ENCODE data around the gene MRPS17.
A peak's percentile ranks its signal among the peaks of the same experiment; 100 is the strongest.
"Not testable (repeated sequence)": the region's sequence is repeated elsewhere in the genome, so short reads cannot be mapped to it uniquely, and the experiment has no call there.

Gene MRPS17

DNA sequence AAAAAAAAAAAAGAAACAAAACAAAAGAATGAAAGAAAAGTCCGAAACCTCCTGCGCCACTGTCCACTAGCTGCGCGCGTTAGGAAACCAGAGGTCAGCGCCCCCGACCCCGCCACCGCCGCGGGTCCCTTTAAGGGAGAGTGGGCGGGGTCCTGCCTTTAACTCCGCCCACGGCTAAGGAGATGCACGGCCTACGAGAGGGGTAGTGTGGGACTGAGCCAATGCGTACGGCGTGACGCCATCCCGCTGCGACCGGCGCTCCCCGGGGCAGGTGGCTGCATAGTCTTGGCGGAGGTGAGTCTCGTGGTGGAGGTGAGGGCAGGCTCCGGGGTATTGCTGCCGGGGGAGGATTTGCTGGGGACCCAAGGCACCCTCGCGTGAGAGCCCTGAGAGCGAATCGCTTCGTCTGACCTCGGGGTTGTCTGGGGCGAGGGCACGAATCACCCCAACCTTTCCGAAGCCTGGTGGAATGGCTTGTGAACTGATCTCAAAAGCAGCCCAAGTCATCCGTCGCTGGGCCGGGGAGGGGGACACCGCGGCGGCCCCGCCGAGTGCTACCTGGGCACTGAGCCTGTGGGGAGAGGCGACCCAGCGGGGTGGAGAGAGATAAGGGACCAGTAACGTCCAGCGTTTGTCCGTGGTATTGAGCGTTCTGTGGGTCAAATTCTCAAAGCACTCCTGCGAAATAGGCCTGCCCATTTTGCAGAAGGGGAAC lies at the start of gene MRPS17:
TSS of gene MRPS17 (plus strand) at position 241 of the 715 bp plus-strand sequence. CDS start 1,319 bp downstream, outside the sequence.
- DNase-seq (ENCODE audit: low read depth in 2 of 2) = peak; percentile 69 to 84

DNA sequence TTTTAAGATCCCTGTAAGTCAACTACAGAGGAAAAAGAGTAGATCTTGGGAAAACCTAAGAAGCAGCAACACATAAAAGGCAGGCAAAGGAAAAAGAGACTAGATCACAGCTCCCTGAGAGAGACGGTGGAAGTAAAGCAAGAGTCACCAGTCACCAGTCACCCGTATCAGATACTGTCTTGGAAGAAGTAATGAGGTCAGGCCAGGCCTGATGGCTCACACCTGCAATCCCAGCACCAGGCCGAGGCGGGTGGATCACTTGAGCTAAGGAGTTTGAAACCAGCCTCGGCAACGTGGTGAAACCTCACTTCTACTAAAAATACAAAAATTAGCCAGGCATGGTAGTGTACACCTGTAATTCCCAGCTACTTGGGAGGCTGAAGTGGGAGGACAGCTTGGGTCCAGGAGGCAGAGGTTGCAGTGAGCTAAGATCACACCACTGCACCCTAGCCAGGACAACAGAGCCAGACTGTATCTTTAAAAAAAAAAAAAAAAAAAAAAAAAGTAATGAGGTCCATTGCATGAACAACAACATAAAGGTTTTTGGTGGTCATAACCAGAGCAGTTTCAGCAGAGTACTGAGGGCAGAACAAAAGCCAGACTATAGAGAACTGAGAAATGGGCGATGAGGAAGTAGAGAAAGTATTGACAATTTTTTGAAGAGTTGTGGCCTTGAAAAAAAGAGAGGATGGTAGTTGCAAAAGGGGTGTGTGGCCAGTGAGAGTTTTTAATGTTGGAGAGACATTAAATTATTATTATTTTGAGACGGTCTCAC lies 47.5 kb upstream of the MRPS17 start:
- no peak for DNase-seq (ENCODE audit: low read depth in 2 of 2)

DNA sequence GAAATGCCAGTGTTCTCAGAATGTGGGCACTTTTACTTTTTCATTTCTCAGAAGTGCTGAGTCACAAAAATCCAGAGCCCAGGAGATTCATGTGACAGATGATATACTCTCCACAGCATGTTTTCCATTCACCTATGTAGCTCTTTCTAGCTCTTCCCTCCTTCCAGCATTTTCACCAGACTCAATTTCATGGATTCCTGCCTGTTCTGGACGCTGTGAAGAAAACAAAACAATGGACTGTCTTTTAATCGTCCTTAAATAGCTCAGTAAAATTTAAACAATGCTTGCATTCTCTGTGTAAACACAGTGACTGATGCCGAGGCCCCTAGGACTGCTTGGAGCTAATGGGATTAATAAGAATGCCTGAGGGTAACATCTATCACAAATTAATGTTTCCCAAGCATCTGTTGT lies 38.9 kb upstream of the MRPS17 start:
- no peak for DNase-seq (ENCODE audit: low read depth in 2 of 2)

DNA sequence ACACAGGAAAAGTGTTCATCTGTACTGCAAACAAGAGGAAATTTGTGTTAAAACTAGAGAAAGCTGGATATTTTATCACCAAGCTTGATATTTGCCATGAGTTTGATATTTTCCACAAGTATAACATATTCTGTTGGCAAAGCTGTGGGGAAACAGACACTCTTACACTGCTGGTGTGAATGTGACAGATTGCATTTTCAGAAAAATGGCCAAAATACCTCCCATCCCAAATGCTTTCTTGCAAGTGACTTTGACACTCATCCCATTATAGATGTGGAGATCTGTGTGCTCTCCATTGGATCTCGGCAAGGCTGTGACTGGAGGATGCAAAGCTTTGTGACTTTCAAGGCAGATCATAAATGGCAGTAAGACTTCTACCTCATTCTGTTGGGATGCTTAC lies 33.9 kb upstream of the MRPS17 start:
- DNase-seq (ENCODE audit: low read depth in 2 of 2) = no peak

DNA sequence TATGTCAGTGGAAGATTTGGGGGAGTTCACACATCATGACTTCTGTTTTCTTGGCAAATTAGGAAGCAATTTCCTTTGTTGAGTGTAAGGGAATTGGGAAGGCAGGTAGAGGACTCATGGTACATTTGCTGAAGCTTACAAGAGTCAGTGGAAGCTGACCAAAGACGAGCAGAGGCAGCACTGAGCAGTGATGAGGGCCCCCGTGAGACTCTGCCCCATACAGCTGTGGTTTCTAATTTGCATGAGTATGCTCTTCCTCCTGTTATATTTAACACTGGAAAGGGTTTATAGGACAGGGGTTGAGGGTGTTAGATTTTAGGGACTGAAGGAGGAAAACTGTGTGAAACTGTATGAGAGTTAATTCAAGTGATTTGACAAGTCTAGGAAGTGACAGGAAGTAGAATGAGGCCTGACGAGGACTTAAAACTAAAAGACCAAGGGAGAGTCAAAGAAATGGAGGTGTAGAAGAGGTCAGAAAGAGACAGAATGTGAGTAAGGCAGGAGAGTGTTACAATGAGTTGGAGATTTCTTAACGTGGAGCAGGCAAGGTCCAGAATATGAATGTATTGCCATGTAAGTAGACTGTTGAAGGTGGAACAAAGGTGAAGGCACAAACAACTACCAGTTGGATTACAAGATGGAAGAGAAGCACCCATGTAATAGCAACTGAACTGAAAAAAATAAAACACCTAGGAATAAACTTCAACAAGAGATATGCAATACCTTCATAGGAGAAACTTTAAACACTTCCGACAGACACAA lies 23.5 kb upstream of the MRPS17 start:
- no peak for DNase-seq (ENCODE audit: low read depth in 2 of 2)

DNA sequence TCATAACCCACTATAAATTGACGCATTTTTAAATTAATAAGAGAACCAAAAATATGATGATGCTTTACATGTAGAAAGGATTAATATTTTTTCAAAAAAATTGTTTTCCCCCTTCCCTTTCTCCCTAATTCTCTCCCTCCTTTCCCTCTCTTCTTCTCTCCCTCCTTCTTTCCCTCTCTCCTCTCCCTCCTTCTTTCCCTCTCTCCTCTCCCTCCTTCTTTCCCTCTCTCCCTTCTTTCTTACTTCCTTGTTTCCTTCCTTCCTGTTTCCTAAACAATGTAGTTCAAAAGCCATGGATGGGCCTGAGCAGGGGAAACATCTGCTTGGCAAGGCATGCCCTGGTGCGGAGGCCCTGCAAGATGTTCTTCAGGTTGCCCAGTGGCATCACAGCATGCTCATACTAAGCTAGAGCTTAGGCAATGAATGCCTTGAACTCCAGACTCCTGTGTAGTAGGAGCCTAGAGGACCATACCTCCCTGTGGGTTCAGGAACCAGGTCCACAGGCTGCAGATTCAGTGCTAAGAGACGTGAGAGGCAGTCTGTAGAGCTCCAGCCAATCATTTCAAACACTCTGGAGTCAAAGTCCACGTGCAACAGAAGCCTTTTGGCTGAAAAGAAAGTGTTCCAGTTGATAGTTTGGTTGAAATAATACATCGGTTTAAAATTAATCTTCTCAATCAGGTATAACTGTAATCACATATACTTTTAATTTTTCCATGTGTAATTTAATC lies 20.1 kb upstream of the MRPS17 start:
- DNase-seq (ENCODE audit: low read depth in 2 of 2) = no peak

DNA sequence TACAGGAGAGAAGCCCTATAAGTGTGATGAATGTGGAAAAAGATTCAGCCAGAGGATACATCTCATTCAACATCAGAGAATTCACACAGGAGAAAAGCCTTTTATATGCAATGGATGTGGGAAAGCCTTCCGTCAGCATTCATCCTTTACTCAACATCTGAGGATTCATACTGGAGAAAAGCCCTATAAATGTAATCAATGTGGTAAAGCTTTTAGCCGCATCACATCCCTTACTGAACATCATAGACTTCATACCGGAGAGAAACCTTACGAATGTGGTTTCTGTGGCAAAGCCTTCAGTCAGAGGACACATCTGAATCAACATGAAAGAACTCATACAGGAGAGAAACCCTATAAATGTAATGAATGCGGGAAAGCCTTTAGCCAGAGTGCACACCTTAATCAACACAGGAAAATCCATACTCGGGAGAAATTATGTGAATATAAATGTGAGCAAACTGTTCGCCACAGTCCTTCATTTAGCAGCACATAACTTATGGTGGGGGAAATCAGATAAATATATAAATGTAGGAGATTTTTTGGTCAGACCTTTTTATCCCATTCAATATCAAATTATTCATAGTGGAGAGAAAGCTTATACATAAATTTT lies 12.1 kb upstream of the MRPS17 start:
- DNase-seq (ENCODE audit: low read depth in 2 of 2) = no peak

DNA sequence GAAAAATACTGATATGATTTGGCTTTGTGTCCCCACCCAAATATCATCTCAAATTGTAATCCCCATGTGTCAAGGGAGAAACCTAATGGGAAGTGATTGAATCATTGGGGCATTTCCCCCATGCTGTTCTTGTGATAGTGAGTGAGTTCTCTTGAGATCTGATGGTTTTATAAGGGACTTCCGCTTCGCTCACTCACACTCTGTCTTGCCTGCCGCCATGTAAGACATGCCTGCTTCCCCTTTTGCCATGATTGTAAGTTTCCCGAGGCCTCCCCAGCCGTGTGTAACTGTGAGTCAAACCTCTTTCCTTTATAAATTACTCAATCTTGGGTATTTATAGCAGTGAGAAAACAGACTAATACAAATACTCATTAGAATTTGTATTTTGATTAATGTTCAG lies 5.1 kb upstream of the MRPS17 start:
- DNase-seq (ENCODE audit: low read depth in 2 of 2) = no peak

DNA sequence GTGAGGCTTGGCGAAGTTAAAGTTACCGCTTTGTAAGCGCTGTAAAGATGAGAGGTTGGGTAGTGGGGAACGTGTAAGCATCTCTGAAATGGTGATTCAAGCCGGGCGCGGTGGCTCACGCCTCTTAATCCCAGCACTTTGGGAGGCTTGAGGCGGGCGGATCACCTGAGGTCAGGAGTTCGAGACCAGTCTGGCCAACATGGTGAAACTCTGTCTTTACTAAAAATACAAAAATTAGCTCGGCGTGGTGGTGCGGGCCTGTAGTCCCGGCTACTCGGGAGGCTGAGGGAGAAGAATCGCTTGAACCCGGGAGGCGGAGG lies 635 bp downstream of the MRPS17 start:
- not testable (repeated sequence) for DNase-seq (ENCODE audit: low read depth in 2 of 2)

DNA sequence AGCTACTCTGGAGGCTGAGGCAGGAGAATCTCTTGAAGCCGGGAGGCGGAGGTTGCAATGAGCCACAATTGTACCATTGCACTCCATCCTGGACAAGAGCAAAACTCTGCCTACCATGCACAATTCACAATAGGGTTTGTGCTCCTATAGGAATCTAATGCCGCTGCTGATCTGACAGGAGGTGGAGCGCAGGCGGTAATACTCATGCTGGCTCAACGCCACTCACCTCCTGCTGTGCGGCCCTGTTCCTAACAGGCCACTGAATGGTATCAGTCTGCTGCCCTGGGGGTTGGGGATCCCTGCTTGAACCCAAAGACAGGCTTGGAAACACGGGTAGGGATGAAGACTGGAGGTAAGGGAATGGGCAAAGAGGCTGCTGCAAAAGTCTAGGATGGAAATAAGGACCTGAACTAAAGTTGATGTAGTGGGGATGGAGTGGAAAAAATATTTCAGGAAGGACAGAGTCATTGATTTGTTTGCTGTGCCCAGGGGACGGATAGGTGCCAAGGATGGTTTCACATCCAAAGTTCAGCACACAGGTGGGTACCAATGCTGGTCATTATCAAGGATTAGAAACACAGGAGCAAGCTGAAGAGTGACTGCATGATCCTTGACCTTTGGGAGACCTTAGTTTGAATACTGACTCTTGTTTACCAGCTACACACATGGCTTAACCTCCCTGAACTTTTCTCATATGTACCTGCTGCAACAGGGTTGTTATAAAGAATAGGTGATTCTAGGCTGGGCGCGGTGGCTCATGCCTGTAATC lies 2.2 kb downstream of the MRPS17 start:
- no peak for DNase-seq (ENCODE audit: low read depth in 2 of 2)

DNA sequence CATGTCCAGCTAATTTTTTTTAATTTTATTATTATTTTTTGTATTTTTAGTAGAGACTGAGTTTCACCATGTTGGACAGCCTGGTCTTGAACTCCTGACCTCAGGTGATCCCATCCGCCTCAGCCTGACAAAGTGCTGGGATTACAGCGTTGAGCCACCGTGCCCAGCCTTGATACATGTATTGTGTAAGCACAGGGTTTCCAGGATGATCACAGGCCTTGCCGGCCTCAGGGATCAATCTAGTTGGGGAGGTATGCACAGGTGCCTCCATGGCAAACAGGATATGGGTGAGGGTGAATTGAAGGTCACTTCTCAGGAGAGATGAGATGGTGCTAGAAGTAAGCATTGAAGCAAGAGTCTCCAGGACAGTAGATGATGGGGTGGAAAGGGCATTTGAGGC lies 5.5 kb downstream of the MRPS17 start:
- no peak for DNase-seq (ENCODE audit: low read depth in 2 of 2)

DNA sequence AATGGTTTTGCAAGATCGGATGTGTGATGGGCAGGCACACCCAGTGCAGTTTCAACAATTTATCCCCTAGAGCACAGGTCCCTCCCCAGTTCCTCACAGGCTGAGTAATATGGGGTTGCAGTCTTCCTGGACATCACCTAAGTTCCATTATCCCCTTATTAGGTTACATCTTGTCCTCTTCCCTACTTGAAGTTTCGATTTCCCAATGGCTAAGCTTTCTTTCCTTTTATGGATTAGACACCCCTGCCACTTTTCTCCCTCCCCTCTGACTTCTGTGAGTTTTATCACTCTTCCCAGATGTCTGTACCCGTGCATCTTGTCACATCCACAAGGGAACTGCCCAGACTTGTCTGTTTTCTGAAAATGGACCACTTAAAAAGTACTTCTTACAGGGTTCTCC lies 10.3 kb downstream of the MRPS17 start:
- no peak for DNase-seq (ENCODE audit: low read depth in 2 of 2)

DNA sequence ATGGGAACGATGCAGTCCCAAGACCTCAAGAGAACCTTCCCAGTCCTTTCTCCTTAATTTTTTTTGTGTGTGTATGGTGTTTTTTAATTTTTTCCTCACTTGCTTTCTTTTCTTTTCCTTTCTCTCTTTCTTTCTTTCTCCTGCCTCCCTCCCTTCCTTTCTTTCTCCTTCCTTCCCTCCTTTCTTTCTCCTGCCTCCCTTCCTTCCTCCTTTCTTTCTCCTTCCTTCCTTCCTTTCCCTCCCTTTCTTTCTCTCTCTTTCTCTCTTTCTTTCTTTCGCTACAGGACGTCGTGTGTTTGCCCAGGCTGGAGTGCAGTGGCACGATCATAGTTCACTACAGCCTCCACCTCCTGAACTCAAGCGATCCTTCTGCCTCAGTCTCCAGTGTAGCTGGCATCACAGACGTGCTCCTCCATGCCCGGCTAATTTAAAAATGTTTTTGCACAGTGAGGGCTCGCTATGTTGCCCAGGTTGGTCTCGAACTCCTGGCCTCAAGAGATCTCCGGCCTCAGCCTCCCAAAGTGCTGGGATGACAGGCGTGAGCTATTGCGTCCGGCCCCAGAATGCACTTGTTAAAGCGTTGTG lies 12.0 kb downstream of the MRPS17 start:
- no peak for DNase-seq (ENCODE audit: low read depth in 2 of 2)

DNA sequence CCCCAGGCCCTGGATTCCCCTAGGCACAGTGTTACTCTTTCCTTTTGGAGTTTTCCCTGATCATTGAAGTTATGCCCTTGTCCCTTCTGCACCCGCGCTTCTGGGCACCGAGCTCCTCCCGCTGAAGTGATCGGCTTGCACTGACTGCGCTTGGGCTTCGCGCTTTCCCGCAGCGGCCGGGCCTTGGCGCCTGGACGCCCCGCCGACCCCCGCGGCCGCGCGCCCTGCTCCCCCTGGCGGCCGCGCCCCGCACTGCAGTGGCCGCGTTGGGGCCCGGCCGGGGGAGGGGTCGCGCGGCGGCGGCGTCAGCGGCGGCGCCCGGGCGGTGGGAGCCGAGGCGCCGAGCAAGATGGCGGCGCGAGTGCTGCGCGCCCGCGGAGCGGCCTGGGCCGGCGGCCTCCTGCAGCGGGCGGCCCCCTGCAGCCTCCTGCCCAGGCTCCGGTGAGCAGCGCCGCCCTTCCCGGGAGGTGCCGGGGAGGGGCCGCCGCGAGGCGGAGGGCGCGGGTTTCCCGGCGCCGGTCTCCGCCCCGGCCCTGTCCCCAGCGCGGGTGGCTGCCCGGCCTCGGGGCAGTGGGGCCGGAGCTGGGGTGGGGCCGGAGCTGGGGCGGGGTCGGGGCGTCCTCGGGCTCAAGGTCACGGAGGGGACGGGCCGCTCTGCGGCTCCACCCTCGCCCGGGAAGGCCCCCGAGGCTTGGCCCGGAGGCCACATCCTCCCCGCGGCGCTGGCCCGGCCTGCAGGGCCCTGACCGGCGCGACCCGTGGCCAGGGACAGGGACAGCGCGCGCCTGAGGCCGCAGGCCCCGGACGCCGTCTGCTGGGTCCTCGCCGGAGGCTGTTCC lies 12.8 kb downstream of the MRPS17 start, which contains the start of gene NIPSNAP2:
TSS of gene NIPSNAP2 (plus strand) at position 325 of the 839 bp plus-strand sequence. CDS start at position 350, 25 bp downstream.
- peak; percentile 14 to 48 for DNase-seq (ENCODE audit: low read depth in 2 of 2)

DNA sequence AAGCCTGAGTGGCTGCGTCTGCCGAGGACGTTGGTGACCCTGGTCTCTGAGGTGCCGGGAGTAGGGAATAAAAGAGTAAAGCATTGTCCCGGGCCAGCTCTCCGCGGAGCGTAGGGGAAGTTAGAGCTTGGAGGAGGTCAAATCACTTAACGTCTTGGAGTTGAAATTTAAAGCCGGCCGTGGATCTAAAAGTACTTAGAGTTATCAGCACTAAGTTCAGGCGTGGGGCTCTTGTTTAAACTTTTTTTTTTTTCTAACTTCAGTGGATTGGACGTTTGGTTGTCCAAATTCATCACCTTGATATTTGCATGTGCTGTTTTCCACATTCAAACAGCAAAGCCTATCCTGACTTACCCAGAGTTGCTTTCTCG lies 13.4 kb downstream of the MRPS17 start:
- DNase-seq (ENCODE audit: low read depth in 2 of 2) = no peak

DNA sequence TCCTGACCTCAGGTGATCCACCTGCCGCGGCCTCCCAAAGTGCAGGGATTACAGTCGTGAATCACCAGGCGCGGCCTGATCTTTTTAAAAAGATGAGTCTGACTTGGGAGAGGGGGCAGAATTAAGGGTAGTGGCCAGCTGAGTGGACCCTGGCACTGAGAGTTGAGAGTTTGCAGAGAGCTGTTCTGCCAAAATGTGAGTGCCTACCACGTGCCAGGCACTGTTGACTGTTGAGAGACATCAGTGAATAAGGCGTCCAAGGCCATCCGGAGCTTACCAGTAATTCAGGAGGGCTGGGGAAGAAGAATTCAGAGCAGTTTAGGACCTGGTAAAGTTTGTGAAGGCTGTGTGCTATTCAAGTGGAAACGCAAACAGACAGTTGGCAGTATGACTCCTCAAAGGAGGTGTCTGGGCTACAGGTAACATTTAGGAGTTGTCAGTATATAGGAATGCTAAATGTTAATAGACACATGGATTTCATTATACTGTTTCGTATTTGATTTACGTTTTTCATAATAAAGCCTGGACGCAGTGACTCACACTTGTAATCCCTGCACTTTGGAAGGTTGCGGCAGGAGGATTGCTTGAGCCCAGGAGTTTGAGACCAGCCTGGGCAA lies 14.2 kb downstream of the MRPS17 start:
- DNase-seq (ENCODE audit: low read depth in 2 of 2) = no peak

DNA sequence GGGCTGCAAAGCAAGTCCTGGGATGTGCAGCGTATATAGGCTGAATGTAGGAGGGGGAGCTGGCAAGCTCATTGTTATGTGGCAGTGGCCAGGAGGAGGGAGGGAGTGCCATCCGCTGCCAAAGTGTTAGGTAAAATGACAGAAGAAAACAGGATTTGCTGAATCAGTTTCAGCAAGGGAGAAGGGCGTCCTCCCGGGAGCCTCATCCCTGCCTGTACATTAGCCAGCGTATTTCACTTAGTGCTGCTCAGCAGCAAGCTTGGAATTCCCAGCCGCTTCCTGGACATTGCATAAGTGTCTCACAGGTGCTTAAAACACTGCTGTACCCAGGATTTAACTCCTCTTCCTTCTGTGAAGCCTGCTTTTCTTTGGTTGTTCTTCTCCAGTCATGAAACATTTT lies 15.2 kb downstream of the MRPS17 start:
- no peak for DNase-seq (ENCODE audit: low read depth in 2 of 2)

DNA sequence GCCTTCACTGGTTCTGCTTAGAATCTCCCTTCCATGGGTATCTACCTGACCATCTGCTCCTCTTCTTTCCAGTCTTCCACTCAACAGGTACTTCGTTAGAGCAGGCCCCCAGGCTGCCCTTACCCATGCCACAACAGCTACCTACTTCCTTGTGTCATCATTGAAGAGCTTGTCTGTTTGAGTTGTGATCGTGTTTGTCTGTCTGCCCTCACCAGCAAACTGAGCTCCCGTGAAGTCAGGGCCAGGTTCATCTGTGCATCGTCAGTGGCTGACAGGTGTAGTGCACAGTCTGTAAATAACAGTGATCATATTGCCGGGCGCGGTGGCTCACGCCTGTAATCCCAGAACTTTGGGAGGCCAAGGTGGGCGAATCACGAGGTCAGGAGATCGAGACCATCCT lies 17.7 kb downstream of the MRPS17 start:
- no peak for DNase-seq (ENCODE audit: low read depth in 2 of 2)

DNA sequence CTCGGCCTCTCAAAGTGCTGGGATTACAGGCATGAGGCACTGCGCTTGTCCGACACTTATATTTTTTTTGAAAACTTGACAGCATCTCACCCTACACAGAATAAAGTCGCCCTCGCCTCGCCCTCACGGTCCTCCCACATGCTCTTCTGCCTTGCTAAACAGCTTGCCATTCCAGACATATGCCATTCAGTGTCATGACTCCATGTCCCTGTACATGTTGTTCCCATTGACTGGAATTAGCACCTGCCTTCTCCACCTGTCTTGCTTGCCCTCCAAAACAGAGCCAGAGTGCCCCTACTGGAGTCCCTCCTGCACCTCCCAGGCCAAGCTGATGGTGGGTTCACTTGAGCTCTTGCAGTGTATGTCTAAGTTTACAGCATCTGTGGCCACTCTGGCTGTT lies 18.9 kb downstream of the MRPS17 start:
- no peak for DNase-seq (ENCODE audit: low read depth in 2 of 2)
